8988T (cell line): Measurements from ENCODE around the gene NXPH2.

Experiments used
- DNase-seq: peaks from one replicate; pipeline ENCODE4 v3.0.0; 2011

Gene NXPH2

GRCh38 chr2:138630164-138630563, 150.0 kb downstream of the NXPH2 start:
- no peak for DNase-seq

- DNase-seq = no peak
Observed at GRCh38 chr2:138626148-138626547, 154.0 kb downstream of the NXPH2 start.

- DNase-seq = no peak
Observed at GRCh38 chr2:138622613-138623012, 157.6 kb downstream of the NXPH2 start.

- no peak for DNase-seq
Observed at GRCh38 chr2:138621139-138621538, 159.1 kb downstream of the NXPH2 start.

GRCh38 chr2:138620431-138620830, 159.8 kb downstream of the NXPH2 start:
- DNase-seq = no peak
